ENCODE measurements around the gene ATAD3C. TPM values are rescaled to one million over a fixed set of nuclear protein-coding genes. Genes with fewer than 3 reads are reported as not detected.

Gene ATAD3C, protein sequence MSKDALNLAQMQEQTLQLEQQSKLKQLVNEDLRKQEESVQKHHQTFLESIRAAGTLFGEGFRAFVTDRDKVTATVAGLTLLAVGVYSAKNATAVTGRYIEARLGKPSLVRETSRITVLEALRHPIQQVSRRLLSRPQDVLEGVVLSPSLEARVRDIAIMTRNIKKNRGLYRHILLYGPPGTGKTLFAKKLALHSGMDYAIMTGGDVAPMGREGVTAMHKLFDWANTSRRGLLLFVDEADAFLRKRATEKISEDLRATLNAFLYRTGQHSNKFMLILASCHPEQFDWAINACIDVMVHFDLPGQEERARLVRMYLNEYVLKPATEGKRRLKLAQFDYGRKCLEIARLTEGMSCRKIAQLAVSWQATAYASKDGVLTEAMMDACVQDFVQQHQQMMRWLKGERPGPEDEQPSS
- not detected in 2 replicates for total RNA-seq

GRCh38 chr1:1449099-1449739 is at the start of gene ATAD3C:
ATAD3C (plus strand) TSS chr1:1449689; CDS start chr1:1450684, 995 bp downstream.

DNA sequence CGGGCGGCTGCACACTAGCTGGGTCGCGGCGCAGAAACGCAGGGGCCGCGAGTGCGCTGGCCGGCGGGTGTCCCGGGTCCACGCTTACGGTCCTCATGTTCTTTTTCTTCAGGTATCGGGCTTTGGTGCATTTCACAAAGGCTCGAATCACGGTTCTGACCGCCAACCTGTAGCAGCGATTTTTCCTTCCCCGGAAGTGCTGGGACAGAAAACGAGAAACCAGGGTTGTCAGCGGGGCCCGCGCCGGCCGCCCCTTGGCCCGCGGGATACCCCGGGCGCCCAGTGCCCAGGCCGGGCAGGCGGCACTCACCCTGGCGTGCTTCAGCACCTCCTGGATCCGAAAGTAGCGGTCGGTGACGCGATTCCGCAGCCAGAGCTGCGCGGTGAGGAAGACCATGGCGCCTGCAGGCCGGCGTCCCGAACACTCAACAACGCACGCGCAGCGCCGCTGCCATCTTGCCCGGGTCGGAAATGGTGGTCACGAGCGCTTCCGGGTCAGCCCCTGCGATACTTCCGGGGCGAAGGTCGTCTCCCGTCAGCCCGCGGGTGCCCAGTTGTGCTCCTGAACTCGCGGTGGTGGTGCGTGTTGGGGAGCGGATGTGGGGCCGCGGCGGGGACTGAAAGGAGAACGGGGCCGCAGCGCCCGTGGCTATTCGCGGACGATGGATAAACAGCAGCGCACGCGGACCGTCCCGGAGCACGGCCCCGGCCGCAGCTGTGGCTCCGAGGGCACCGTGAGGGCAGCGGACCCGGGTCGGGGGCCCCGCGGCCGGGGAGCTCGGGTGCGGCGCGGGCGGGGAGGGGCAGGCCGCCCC is 42.5 kb upstream of the ATAD3C start, which contains the start of gene MRPL20:
Gene MRPL20 (minus strand): TSS at position 473 of the 815 bp plus-strand sequence. CDS start 76 bp downstream, at position 397.

DNA sequence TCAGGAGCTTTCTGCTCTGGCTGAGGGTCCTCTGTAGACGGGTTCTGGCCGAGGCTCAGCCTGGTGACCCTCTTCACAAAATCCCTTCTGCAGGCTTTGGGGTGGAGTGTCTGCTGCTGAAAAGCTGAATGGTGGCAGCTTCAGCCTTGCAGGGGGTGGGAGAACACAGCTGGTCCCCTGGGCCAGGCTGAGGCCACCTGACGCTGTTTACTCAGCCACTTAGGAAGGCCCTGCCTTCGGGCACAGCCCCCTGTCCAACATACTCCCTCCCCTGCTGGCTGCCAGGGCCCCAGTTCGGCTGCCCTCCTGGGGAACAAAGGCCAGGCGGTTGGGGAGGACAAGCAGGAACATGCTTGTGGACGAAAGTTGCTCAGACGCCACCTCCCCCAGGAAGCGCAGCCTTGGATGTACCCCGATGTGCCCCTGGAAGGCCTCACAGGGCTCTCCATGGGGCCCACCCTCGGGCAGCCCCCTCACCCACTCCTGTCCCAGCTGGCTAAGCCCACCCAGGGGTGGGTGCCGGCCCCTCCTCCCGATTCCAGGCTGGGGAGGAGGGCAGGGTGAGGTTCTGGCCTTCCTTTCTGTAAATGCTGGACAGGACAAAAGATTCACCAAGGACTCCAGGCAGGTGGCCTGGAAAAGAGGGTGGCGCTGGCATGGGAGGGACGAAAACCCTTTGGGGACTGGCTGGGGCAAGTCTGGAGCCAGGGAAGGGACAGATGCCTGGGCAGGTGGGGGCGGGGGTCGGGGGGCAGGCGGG is 28.2 kb upstream of the ATAD3C start, which contains the start of gene ANKRD65:
Gene ANKRD65 (minus strand): TSS at position 130 of the 760 bp plus-strand sequence. CDS start 271 bp downstream, outside the sequence.

DNA sequence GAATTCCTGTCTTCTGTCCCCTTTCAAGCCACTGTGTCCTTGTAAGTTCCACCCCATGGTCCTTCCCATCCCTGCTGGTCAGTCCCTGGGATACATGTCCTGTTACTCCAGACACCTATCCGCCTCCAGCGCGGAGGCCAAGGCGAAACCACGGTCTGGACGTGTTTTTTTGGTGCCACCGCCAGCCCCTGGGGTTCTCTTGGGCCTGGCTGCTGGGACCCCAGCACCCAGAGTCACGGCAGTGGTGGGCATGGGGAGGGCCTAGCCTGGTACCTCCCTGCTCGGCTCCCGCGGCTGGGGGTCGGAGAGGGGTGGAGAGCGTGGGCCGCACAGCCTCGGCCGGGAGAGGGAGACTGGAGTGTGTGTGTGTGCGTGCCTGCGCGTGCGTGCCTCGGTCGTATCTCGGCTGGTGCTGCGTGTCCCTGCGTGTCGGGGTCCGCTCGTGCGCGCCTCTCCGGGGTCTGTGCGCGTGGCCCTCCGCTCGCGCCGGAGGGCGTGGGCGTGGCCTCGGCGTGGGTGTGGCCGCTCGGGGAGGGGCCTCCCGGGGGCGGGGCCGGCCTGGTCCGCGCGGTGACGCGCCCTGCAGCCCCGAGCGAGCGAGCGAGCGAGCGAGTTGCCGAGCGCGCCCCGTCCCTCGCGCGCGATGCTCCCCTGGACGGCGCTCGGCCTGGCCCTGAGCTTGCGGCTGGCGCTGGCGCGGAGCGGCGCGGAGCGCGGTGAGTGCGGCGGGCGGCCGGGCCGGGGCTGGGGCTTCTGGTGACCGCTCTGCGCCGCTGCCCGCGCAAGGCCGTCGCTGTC is 14.2 kb upstream of the ATAD3C start, which contains the start of gene VWA1:
Gene VWA1 (plus strand): TSS at position 585 of the 798 bp plus-strand sequence. CDS start 59 bp downstream, at position 644.

DNA sequence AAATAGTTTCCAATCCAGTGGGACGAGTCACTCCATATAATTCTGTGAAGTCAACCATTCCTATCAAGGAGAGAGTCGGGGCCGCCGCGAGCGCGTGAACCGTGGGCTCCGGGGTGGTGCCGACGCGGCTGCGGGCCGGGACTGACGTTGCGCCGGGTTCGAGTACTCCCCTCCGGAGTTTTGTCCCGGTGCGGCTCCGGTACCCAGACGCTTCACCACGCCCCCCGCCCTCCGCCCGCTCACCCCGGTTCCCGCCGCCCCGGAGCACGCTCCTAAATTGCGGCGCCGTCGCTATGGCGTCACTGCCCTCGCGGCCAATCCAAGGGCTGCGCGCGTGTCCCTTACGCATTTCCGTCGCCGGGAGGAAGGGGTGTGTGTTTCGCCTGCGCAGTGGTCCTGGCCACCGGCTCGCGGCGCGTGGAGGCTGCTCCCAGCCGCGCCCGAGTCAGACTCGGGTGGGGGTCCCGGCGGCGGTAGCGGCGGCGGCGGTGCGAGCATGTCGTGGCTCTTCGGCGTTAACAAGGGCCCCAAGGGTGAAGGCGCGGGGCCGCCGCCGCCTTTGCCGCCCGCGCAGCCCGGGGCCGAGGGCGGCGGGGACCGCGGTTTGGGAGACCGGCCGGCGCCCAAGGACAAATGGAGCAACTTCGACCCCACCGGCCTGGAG is 22.0 kb downstream of the ATAD3C start, which contains the start of gene ATAD3B:
Gene ATAD3B (plus strand): TSS at position 377 of the 664 bp plus-strand sequence. CDS start 120 bp downstream, at position 497.

GRCh38 chr1:1511533-1512285 is 62.2 kb downstream of the ATAD3C start, which contains the start of gene ATAD3A:
ATAD3A (plus strand) TSS chr1:1512162; CDS start chr1:1512269, 107 bp downstream.

Other genes with a start within 250 kb of the ATAD3C start
- gene TNFRSF18, start 243.1 kb upstream of the ATAD3C start, total RNA-seq: not detected in 2 replicates
- gene TNFRSF4, start 235.5 kb upstream of the ATAD3C start, total RNA-seq: 0.57 and 0.93 TPM in 2 replicates
- 91.1 and 105 TPM in 2 replicates for gene SDF4, start 217.7 kb upstream of the ATAD3C start, total RNA-seq
- gene B3GALT6, start 217.5 kb upstream of the ATAD3C start, total RNA-seq: 20.5 and 27.3 TPM in 2 replicates
- gene C1QTNF12, start 203.0 kb upstream of the ATAD3C start, total RNA-seq: 1.1 TPM in 1 of 2 replicates, not detected in the other
- gene UBE2J2, start 175.8 kb upstream of the ATAD3C start, total RNA-seq: 50.0 and 53.1 TPM in 2 replicates
- 0.66 and 0.93 TPM in 2 replicates for gene SCNN1D, start 169.3 kb upstream of the ATAD3C start, total RNA-seq
- gene ACAP3, start 141.8 kb upstream of the ATAD3C start, total RNA-seq: 19.7 and 22.7 TPM in 2 replicates
- 21.0 and 22.9 TPM in 2 replicates for gene PUSL1, start 141.1 kb upstream of the ATAD3C start, total RNA-seq
- 64.1 and 71.4 TPM in 2 replicates for gene INTS11, start 125.0 kb upstream of the ATAD3C start, total RNA-seq
- gene CPTP, start 124.9 kb upstream of the ATAD3C start, total RNA-seq: 15.6 and 21.5 TPM in 2 replicates
- gene TAS1R3, start 118.4 kb upstream of the ATAD3C start, total RNA-seq: 0.13 and 0.22 TPM in 2 replicates
- 28.9 and 38.4 TPM in 2 replicates for gene DVL1, start 100.3 kb upstream of the ATAD3C start, total RNA-seq
- 0.80 and 1.2 TPM in 2 replicates for gene MXRA8, start 91.1 kb upstream of the ATAD3C start, total RNA-seq
- gene AURKAIP1, start 74.5 kb upstream of the ATAD3C start, total RNA-seq: 94.9 and 99.4 TPM in 2 replicates
- gene CCNL2, start 50.4 kb upstream of the ATAD3C start, total RNA-seq: 140 and 162 TPM in 2 replicates
- gene MRPL20, start 42.4 kb upstream of the ATAD3C start, total RNA-seq: 100 and 116 TPM in 2 replicates
- gene ANKRD65, start 28.4 kb upstream of the ATAD3C start, total RNA-seq: 0.07 and 0.13 TPM in 2 replicates
- 1.3 and 2.9 TPM in 2 replicates for gene VWA1, start 14.0 kb upstream of the ATAD3C start, total RNA-seq
- 33.0 and 38.4 TPM in 2 replicates for gene ATAD3B, start 22.1 kb downstream of the ATAD3C start, total RNA-seq
- 46.1 TPM in 2 replicates for gene ATAD3A, start 62.5 kb downstream of the ATAD3C start, total RNA-seq
- gene TMEM240, start 90.9 kb downstream of the ATAD3C start, total RNA-seq: 3.5 and 4.0 TPM in 2 replicates
- gene SSU72, start 125.2 kb downstream of the ATAD3C start, total RNA-seq: 84.0 and 84.4 TPM in 2 replicates
- 0.65 and 0.80 TPM in 2 replicates for gene FNDC10, start 150.4 kb downstream of the ATAD3C start, total RNA-seq
- 23.3 and 25.3 TPM in 2 replicates for gene MIB2, start 165.8 kb downstream of the ATAD3C start, total RNA-seq
- gene MMP23B, start 182.5 kb downstream of the ATAD3C start, total RNA-seq: 0.13 and 0.29 TPM in 2 replicates
- gene CDK11B, start 209.3 kb downstream of the ATAD3C start, total RNA-seq: 10.5 and 11.8 TPM in 2 replicates
- gene SLC35E2B, start 243.1 kb downstream of the ATAD3C start, total RNA-seq: 27.7 and 37.2 TPM in 2 replicates